ENCODE measurements around the gene IRF2BP2. TPM values are rescaled to one million over a fixed set of nuclear protein-coding genes. Genes with fewer than 3 reads are reported as not detected.

The IRF2BP2 gene
- total RNA-seq, 2 donors from 2014 or later = 176 TPM

Other genes with a start within 250 kb of the IRF2BP2 start
- 10 to 100 TPM; 29.7 to 35.6 TPM for gene COA6, start 236.7 kb downstream of the IRF2BP2 start, total RNA-seq
- gene TARBP1, start 131.0 kb downstream of the IRF2BP2 start, total RNA-seq = 10 to 100 TPM; 19.9 to 30.5 TPM